NK-92 treated with Interleukin-12 subunit alpha and Interleukin-12 subunit beta, amount 100 ng/mL, for 24 hours (cell line): ENCODE measurements around the gene DDIT3.
A peak's percentile ranks its signal among the peaks of the same experiment; 100 is the strongest.
"Not testable (repeated sequence)": the region's sequence is repeated elsewhere in the genome, so short reads cannot be mapped to it uniquely, and the experiment has no call there.

Experiments
- DNase-seq: peaks from one replicate; lab custom pipeline; 2025; lab: John Stamatoyannopoulos, UW

DDIT3 gene

GRCh38 chr12:57520053-57520818, at the start of gene DDIT3:
Gene DDIT3 (minus strand): TSS chr12:57520514. CDS start chr12:57517406, 3,108 bp downstream.
- DNase-seq: peak; percentile 99

GRCh38 chr12:57569858-57570257, 49.5 kb upstream of the DDIT3 start:
- DNase-seq: no peak

GRCh38 chr12:57568838-57569237, 48.5 kb upstream of the DDIT3 start:
- no peak for DNase-seq

GRCh38 chr12:57564178-57564740, 43.9 kb upstream of the DDIT3 start:
- DNase-seq: no peak

- no peak for DNase-seq
Measured at GRCh38 chr12:57563358-57563757, 43.0 kb upstream of the DDIT3 start.

- not testable (repeated sequence) for DNase-seq
Measured at GRCh38 chr12:57561117-57561516, 40.8 kb upstream of the DDIT3 start.

- no peak for DNase-seq
Measured at GRCh38 chr12:57560516-57560915, 40.2 kb upstream of the DDIT3 start.

- no peak for DNase-seq
Measured at GRCh38 chr12:57558864-57559263, 38.5 kb upstream of the DDIT3 start.

GRCh38 chr12:57554897-57555296, 34.6 kb upstream of the DDIT3 start:
- DNase-seq: no peak

GRCh38 chr12:57554453-57554852, 34.1 kb upstream of the DDIT3 start:
- DNase-seq: no peak

GRCh38 chr12:57553343-57554202, 33.3 kb upstream of the DDIT3 start:
- no peak for DNase-seq

- no peak for DNase-seq
Measured at GRCh38 chr12:57552835-57553313, 32.6 kb upstream of the DDIT3 start.

- DNase-seq: no peak
Measured at GRCh38 chr12:57552306-57552651, 32.0 kb upstream of the DDIT3 start.

- no peak for DNase-seq
Measured at GRCh38 chr12:57551637-57552305, 31.5 kb upstream of the DDIT3 start.

GRCh38 chr12:57550641-57551549, 30.6 kb upstream of the DDIT3 start:
- DNase-seq: no peak

GRCh38 chr12:57549909-57550640, 29.8 kb upstream of the DDIT3 start, which contains the start of gene KIF5A:
Gene KIF5A (plus strand): TSS chr12:57550044. CDS start chr12:57550272, 228 bp downstream.
- DNase-seq: no peak

- no peak for DNase-seq
Measured at GRCh38 chr12:57549203-57549908, 29.0 kb upstream of the DDIT3 start.

GRCh38 chr12:57548488-57548887, 28.2 kb upstream of the DDIT3 start:
- DNase-seq: no peak

GRCh38 chr12:57548013-57548315, 27.6 kb upstream of the DDIT3 start:
- DNase-seq: no peak
